ENCODE results near the gene DPM3.
A peak's percentile ranks its signal among the peaks of the same experiment; 100 is the strongest.
"Not testable (repeated sequence)": the region's sequence is repeated elsewhere in the genome, so short reads cannot be mapped to it uniquely, and the experiment has no call there.

DPM3 gene

GRCh38 chr1:155155996-155156643 lies 15.8 kb upstream of the DPM3 start:
- DNase-seq: not testable (repeated sequence)

GRCh38 chr1:155145491-155145890 lies 5.2 kb upstream of the DPM3 start:
- DNase-seq: no peak

GRCh38 chr1:155141749-155142148 lies 1.4 kb upstream of the DPM3 start:
- DNase-seq: no peak

GRCh38 chr1:155140630-155140953 lies 261 bp upstream of the DPM3 start:
- DNase-seq: no peak

- no peak for DNase-seq
These were observed 3.0 kb downstream of the DPM3 start for GRCh38 chr1:155137154-155137949.

- DNase-seq: no peak
These were observed 3.6 kb downstream of the DPM3 start for GRCh38 chr1:155136748-155137147.

GRCh38 chr1:155135415-155136028 lies 4.8 kb downstream of the DPM3 start, which contains the start of gene SLC50A1:
TSS of gene SLC50A1 (plus strand) at chr1:155135852. CDS start at chr1:155135912, 60 bp downstream.
- peak; percentile 97 for DNase-seq

- peak; percentile 88 for DNase-seq
These were observed 5.4 kb downstream of the DPM3 start for GRCh38 chr1:155134880-155135414.

GRCh38 chr1:155134322-155134721 lies 6.0 kb downstream of the DPM3 start:
- DNase-seq: no peak

- no peak for DNase-seq
These were observed 6.5 kb downstream of the DPM3 start for GRCh38 chr1:155133799-155134281.

GRCh38 chr1:155131856-155132255 lies 8.5 kb downstream of the DPM3 start:
- no peak for DNase-seq

GRCh38 chr1:155131285-155131684 lies 9.0 kb downstream of the DPM3 start:
- DNase-seq: no peak

GRCh38 chr1:155130272-155131006 lies 9.9 kb downstream of the DPM3 start:
- DNase-seq: no peak

- no peak for DNase-seq
These were observed 11.4 kb downstream of the DPM3 start for GRCh38 chr1:155128755-155129473.

GRCh38 chr1:155127967-155128754 lies 12.2 kb downstream of the DPM3 start:
- no peak for DNase-seq

GRCh38 chr1:155127105-155127966 lies 13.0 kb downstream of the DPM3 start, which contains the start of gene EFNA1:
TSS of gene EFNA1 (plus strand) at chr1:155127876. CDS start at chr1:155127978, 102 bp downstream.
- peak; percentile 71 for DNase-seq

GRCh38 chr1:155126556-155127104 lies 13.7 kb downstream of the DPM3 start:
- no peak for DNase-seq

- DNase-seq: peak; percentile 77
These were observed 14.3 kb downstream of the DPM3 start for GRCh38 chr1:155125946-155126555.

GRCh38 chr1:155125511-155125945 lies 14.8 kb downstream of the DPM3 start:
- DNase-seq: no peak
